GM12878 (cell line): Measurements from ENCODE around the gene DNAJB8. TPM values are rescaled to one million over a fixed set of nuclear protein-coding genes. Genes with fewer than 3 reads are reported as not detected.

Experiments used
- ATAC-seq: fragments of 200-7000 bp; cut with Tn5 transposase; 3 replicates; pipeline ENCODE4 v1.9.1; 2020; ENCODE audit warnings: mild to moderate bottlenecking, moderate library complexity
- BruUV-seq: library from RNA; stranded (reverse); fragments of 400-500 nt; replicated peaks from 2 replicates; lab custom pipeline; 2021; lab: Mats Ljungman, UMichigan
- CTCF ChIA-PET: fragments of 300-600 bp; sonication (Branson Sonifier 250); formaldehyde crosslinking; extraction: SDS; loops from one replicate; lab custom pipeline; 2021; ENCODE audit warnings: inconsistent platforms; lab: Yijun Ruan, JAX
- POLR2A ChIA-PET: fragments of 350-600 bp; formaldehyde crosslinking; extraction: SDS; loops from one replicate; lab custom pipeline; 2021; ENCODE audit warnings: inconsistent platforms; lab: Charles Lee
- RAD21 ChIA-PET: fragments of 300-600 bp; sonication (Branson Sonifier 250); formaldehyde crosslinking; loops from one replicate; lab custom pipeline; 2023; ENCODE audit warnings: antibody characterized with exemption; ENCODE audit not compliant: unreplicated experiment; lab: Charles Lee
- SMC1A ChIA-PET: fragments of 300-600 bp; sonication (Branson Sonifier 250); formaldehyde crosslinking; loops from one replicate; lab custom pipeline; 2023; ENCODE audit not compliant: unreplicated experiment, uncharacterized antibody; lab: Charles Lee
- DNase-seq: peaks from one replicate; pipeline ENCODE4 v3.0.0-alpha.2; 2011; ENCODE audit warnings: low read depth, low spot score
- FAIRE-seq: peaks from 3 replicates; lab custom pipeline; 2011; peaks lifted over from hg19 to GRCh38; lab: Jason Lieb, UNC
- H2AFZ ChIP-seq: 2 replicates; pipeline ENCODE4 v1.6.0; 2011; ENCODE audit warnings: low read depth, low read length, control low read depth; ENCODE audit not compliant: control insufficient read depth
- H3K27ac ChIP-seq: 2 replicates; pipeline ENCODE4 v1.5.1; 2011; ENCODE audit warnings: control low read depth; ENCODE audit not compliant: control insufficient read depth, insufficient read depth
- H3K27me3 ChIP-seq, 2 experiments: replicated peaks in 1 of 2; 2 replicates each; pipeline versions ENCODE4 v1.6.0 to v1.6.1; 2011; ENCODE audit warnings: low read length in 1 of 2; ENCODE audit not compliant: control insufficient read depth in 2 of 2, insufficient read depth in 2 of 2
- H3K36me3 ChIP-seq, 2 experiments: 2 replicates each; pipeline ENCODE4 v1.5.1; 2011; ENCODE audit warnings: low read length in 1 of 2; ENCODE audit not compliant: control insufficient read depth in 2 of 2, insufficient read depth in 2 of 2
- H3K4me1 ChIP-seq: 2 replicates; pipeline ENCODE4 v1.6.1; 2011; ENCODE audit warnings: mild to moderate bottlenecking, low read length, moderate library complexity, mixed read lengths; ENCODE audit not compliant: control insufficient read depth, insufficient read depth
- H3K4me2 ChIP-seq: 2 replicates; pipeline ENCODE4 v1.6.0; 2011; ENCODE audit warnings: control low read depth; ENCODE audit not compliant: control insufficient read depth, insufficient read depth
- H3K4me3 ChIP-seq: fragments of 200-600 bp; sonication (generic); 2 replicates; pipeline ENCODE4 v1.5.1; 2016
- H3K79me2 ChIP-seq: 2 replicates; pipeline ENCODE4 v1.6.0; 2011; ENCODE audit warnings: low read length; ENCODE audit not compliant: control insufficient read depth, insufficient read depth
- H3K9ac ChIP-seq: 2 replicates; pipeline ENCODE4 v1.8.0; 2011; ENCODE audit warnings: low read length, control low read depth, mixed read lengths; ENCODE audit not compliant: control insufficient read depth, insufficient read depth
- H3K9me3 ChIP-seq: replicated peaks from 3 replicates; pipeline ENCODE4 v1.5.1; 2011; ENCODE audit warnings: mild to moderate bottlenecking, low read length; ENCODE audit not compliant: control insufficient read depth, insufficient read depth
- H4K20me1 ChIP-seq: 2 replicates; pipeline ENCODE4 v1.6.0; 2011; ENCODE audit not compliant: control insufficient read depth, insufficient read depth
- CHD4 ChIP-seq: fragments of 200-600 bp; sonication (generic); IDR thresholded peaks from 2 replicates; pipeline ENCODE4 v1.6.1; 2016; ENCODE audit warnings: mild to moderate bottlenecking
- KAT2A ChIP-seq: conservative IDR thresholded peaks from 2 replicates; pipeline ENCODE4 v1.6.1; 2011; ENCODE audit warnings: low read depth, low read length; ENCODE audit not compliant: control insufficient read depth
- KDM1A ChIP-seq: fragments of 200-600 bp; sonication (generic); IDR thresholded peaks from 2 replicates; pipeline ENCODE4 v1.6.1; 2016; ENCODE audit warnings: borderline replicate concordance
- MEF2B ChIP-seq: fragments of 450-650 bp; IDR thresholded peaks from 2 replicates; pipeline ENCODE4 v1.6.1; 2018; ENCODE audit warnings: mild to moderate bottlenecking, moderate library complexity; ENCODE audit not compliant: partially characterized antibody, poor library complexity, severe bottlenecking
- NFXL1 ChIP-seq: fragments of 450-650 bp; IDR thresholded peaks from 2 replicates; pipeline ENCODE4 v1.6.1; 2017; ENCODE audit warnings: antibody characterized with exemption, mild to moderate bottlenecking, borderline replicate concordance
- NFYB ChIP-seq: IDR thresholded peaks from 2 replicates; pipeline ENCODE4 v1.6.1; 2011; ENCODE audit warnings: low read depth, mild to moderate bottlenecking, low read length, improper control_type of control experiment, moderate library complexity; ENCODE audit not compliant: insufficient read depth
- NR2F1 ChIP-seq: fragments of 450-650 bp; conservative IDR thresholded peaks from 2 replicates; pipeline ENCODE4 v1.6.1; 2017; ENCODE audit warnings: mild to moderate bottlenecking
- NRF1 ChIP-seq: conservative IDR thresholded peaks from 2 replicates; pipeline ENCODE4 v1.6.1; 2011; ENCODE audit warnings: mild to moderate bottlenecking, low read depth, low read length, improper control_type of control experiment
- PAX8 ChIP-seq: fragments of 450-650 bp; IDR thresholded peaks from 2 replicates; pipeline ENCODE4 v1.6.1; 2017; ENCODE audit warnings: mild to moderate bottlenecking, moderate library complexity
- PML ChIP-seq: IDR thresholded peaks from 2 replicates; pipeline ENCODE4 v1.6.1; 2012; ENCODE audit warnings: low read length, inconsistent platforms
- USF1 ChIP-seq: IDR thresholded peaks from 2 replicates; pipeline ENCODE4 v1.6.1; 2011; ENCODE audit warnings: borderline replicate concordance, low read depth, mild to moderate bottlenecking, moderate library complexity, mixed read lengths, low read length; ENCODE audit not compliant: insufficient read depth; ENCODE audit errors: extremely low read length
- ZBTB40 ChIP-seq: fragments of 450-650 bp; IDR thresholded peaks from 2 replicates; pipeline ENCODE4 v1.6.1; 2016; ENCODE audit warnings: mild to moderate bottlenecking, moderate library complexity, borderline replicate concordance
- WGBS: methylation state at CpG from one replicate; pipeline ENCODE4 v1.1.6; 2016; ENCODE audit warnings: low lambda C conversion rate; ENCODE audit not compliant: insufficient replicate concordance, insufficient coverage; ENCODE audit errors: missing lambda C conversion rate; 5-methylcytosine and 5-hydroxymethylcytosine counted together
- in situ Hi-C: fragments of 300-500 bp; cut with MboI; formaldehyde crosslinking; loops from 9 replicates; pipeline ENCODE4 v1.14.3; 2018; ENCODE audit warnings: mixed read lengths
- intact Hi-C: fragments of 100-400 bp; cut with micrococcal nuclease; formaldehyde crosslinking; loops from one replicate; pipeline ENCODE4 v1.14.2; 2022; ENCODE audit not compliant: unreplicated experiment
- polyA plus RNA-seq, 11 experiments: library from polyadenylated mRNA; depleted of rRNA in 4 of 11; unstranded in 6 of 11; stranded (reverse) in 5 of 11; fragments of >200 nt; fragmentation: Nextera tagmentation in 4 of 11; fragmentation: Illumina TruSeq in 1 of 11; extraction: Ambion mirVana in 4 of 11; extraction: Trizol in 1 of 11; gene quantifications; 1 replicate in 1 of 11; 2 replicates in 10 of 11; pipeline versions ENCODE4 v1.2.1 to v1.2.3, GENCODE V29; 2011 to 2016; ENCODE audit warnings: inconsistent platforms in 2 of 11, missing spikeins in 2 of 11, low read depth in 1 of 11
- total RNA-seq, 4 experiments: library from RNA; depleted of rRNA in 3 of 4; stranded (reverse); fragments of >200 nt in 3 of 4; fragmentation: Illumina TruSeq in 1 of 4; extraction: Trizol in 1 of 4; gene quantifications; 2 replicates each; pipeline versions ENCODE4 v1.2.1 to v1.2.3, GENCODE V29; 2013 to 2021

DNAJB8 gene
- total and polyA plus RNA-seq, 10 of the 15 experiments (the other 5 are each of a cell fraction or from before 2014, with no cell fraction given), result not detected

GRCh38 chr3:128490915-128491690 is 24.4 kb upstream of the DNAJB8 start:
- FAIRE-seq (no peak), ATAC-seq (no peak), DNase-seq (no peak)
- in situ Hi-C loops (loop anchor here (10.0 kb wide), 1 partner anchor 396 kb away; no protein-coding TSS in a partner anchor), intact Hi-C loops (loop anchor here (10.0 kb wide), 1 partner anchor 266 kb away; no protein-coding TSS in a partner anchor)
- ChIA-PET RAD21 (no interaction called here), SMC1A (no interaction called here), POLR2A (no interaction called here), CTCF (interaction anchor here (1.0 kb wide), 1 partner anchor 15 kb away, joined by 3 read pairs; no protein-coding TSS in a partner anchor)
- H3K4me2 ChIP-seq, result no peak overlapping the region
- no peaks in the 10 kb centered on the region for H3K36me3 ChIP-seq
- H3K9ac ChIP-seq, result no peak overlapping the region
- H3K9me3 ChIP-seq, result no peaks in the 10 kb centered on the region
- 3% methylated on average over 23 of the region's 23 CpGs for WGBS
- no peak for TF ChIP-seq MEF2B
- TF ChIP-seq NFXL1, result no peak
- no peak overlapping the region for H3K4me3 ChIP-seq
- H3K4me1 ChIP-seq, result no peaks in the 10 kb centered on the region
- BruUV-seq, result no TSS peak
- H4K20me1 ChIP-seq, result no peaks in the 10 kb centered on the region; the same call in none of the 2 replicates
- no peaks in the 10 kb centered on the region for H3K79me2 ChIP-seq
- no peak overlapping the region for H3K27ac ChIP-seq
- peaks cover 27 to 42% of the 10 kb centered on the region in 2 experiments for H3K27me3 ChIP-seq
- no peak overlapping the region for H2AFZ ChIP-seq

- ChIA-PET CTCF (interaction anchor here (1.0 kb wide), 1 partner anchor 14 kb away, joined by 3 read pairs; no protein-coding TSS in a partner anchor), POLR2A (no interaction called here), RAD21 (no interaction called here), SMC1A (no interaction called here)
- in situ Hi-C loops, result loop anchor here (10.0 kb wide), 1 partner anchor 396 kb away; no protein-coding TSS in a partner anchor
- DNase-seq (no peak), ATAC-seq (no peak), FAIRE-seq (no peak)
- no peaks in the 10 kb centered on the region for H3K79me2 ChIP-seq
- BruUV-seq, result no TSS peak
- intact Hi-C loops, result loop anchor here (10.0 kb wide), 1 partner anchor 266 kb away; no protein-coding TSS in a partner anchor
- no peak overlapping the region for H3K4me2 ChIP-seq
- no peak overlapping the region for H3K9ac ChIP-seq
- no peaks in the 10 kb centered on the region for H3K9me3 ChIP-seq
- WGBS, result 53% methylated on average over 10 of the region's 10 CpGs
- H4K20me1 ChIP-seq, result no peaks in the 10 kb centered on the region; the same call in none of the 2 replicates
- H3K27me3 ChIP-seq, result peaks cover 27 to 42% of the 10 kb centered on the region in 2 experiments
- H2AFZ ChIP-seq, result no peak overlapping the region
- no peak overlapping the region for H3K27ac ChIP-seq
- H3K4me3 ChIP-seq, result no peak overlapping the region
- H3K4me1 ChIP-seq, result no peaks in the 10 kb centered on the region
- no peaks in the 10 kb centered on the region for H3K36me3 ChIP-seq
- TF ChIP-seq CHD4 (no peak), NFYB (no peak), USF1 (no peak), PML (no peak), ZBTB40 (no peak), KAT2A (no peak), PAX8 (no peak), NRF1 (no peak), NR2F1 (no peak), KDM1A (no peak)
These were observed 23.9 kb upstream of the DNAJB8 start for GRCh38 chr3:128490650-128490914.
